Mesenteric fat pad (tissue), 1 donor: ENCODE measurements around the gene PRDM11. TPM values are rescaled to one million over a fixed set of nuclear protein-coding genes. Genes with fewer than 3 reads are reported as not detected.
"Not testable (repeated sequence)": the region's sequence is repeated elsewhere in the genome, so short reads cannot be mapped to it uniquely, and the experiment has no call there.

Experiments
- DNase-seq: peaks from one replicate; pipeline ENCODE4 v3.0.0-alpha.2; 2020; ENCODE audit warnings: low spot score
- long read RNA-seq: library from polyadenylated mRNA; unstranded; transcript quantifications from one replicate; pipeline ENCODE4 v2.0.0, GENCODE V29; 2020
- total RNA-seq: library from RNA; stranded (reverse); fragmentation: NEBNext Ultra II Directional; extraction: Animal tissue kit (Norgen Biotek cat#: 25700); gene quantifications from one replicate; pipeline ENCODE4 v1.2.1, GENCODE V29; 2021
- donor health status: DM: yes; HTN: yes; CAD: no.

Gene PRDM11
- 11.2 TPM for total RNA-seq
- long read RNA-seq, partial matches to known transcripts = 0 of 2 reads
- long read RNA-seq, other reads (novel, unspliced or antisense) = 2 of 2 reads

- DNase-seq = peak; percentile 91
Observed at GRCh38 chr11:45146072-45147016, at the start of gene PRDM11. PRDM11 (plus strand) TSS chr11:45146639; CDS start chr11:45181767, 35,128 bp downstream.

- no peak for DNase-seq
Observed at GRCh38 chr11:45097721-45098493, 48.5 kb upstream of the PRDM11 start.

- no peak for DNase-seq
Observed at GRCh38 chr11:45098929-45099328, 47.5 kb upstream of the PRDM11 start.

GRCh38 chr11:45100339-45100738, 46.1 kb upstream of the PRDM11 start:
- no peak for DNase-seq

GRCh38 chr11:45102361-45102809, 44.1 kb upstream of the PRDM11 start:
- DNase-seq = no peak

- no peak for DNase-seq
Observed at GRCh38 chr11:45102810-45103621, 43.4 kb upstream of the PRDM11 start.

GRCh38 chr11:45104006-45104789, 42.2 kb upstream of the PRDM11 start:
- no peak for DNase-seq

GRCh38 chr11:45104790-45105084, 41.7 kb upstream of the PRDM11 start:
- no peak for DNase-seq

- DNase-seq = no peak
Observed at GRCh38 chr11:45105233-45105983, 41.0 kb upstream of the PRDM11 start.

- DNase-seq = no peak
Observed at GRCh38 chr11:45105984-45106375, 40.5 kb upstream of the PRDM11 start.

GRCh38 chr11:45106440-45106839, 40.0 kb upstream of the PRDM11 start:
- no peak for DNase-seq

- no peak for DNase-seq
Observed at GRCh38 chr11:45107029-45107428, 39.4 kb upstream of the PRDM11 start.

GRCh38 chr11:45108070-45109064, 38.1 kb upstream of the PRDM11 start:
- DNase-seq = no peak

- DNase-seq = no peak
Observed at GRCh38 chr11:45109400-45109799, 37.0 kb upstream of the PRDM11 start.

GRCh38 chr11:45110562-45110961, 35.9 kb upstream of the PRDM11 start:
- no peak for DNase-seq

- DNase-seq = no peak
Observed at GRCh38 chr11:45113807-45114206, 32.6 kb upstream of the PRDM11 start.

- not testable (repeated sequence) for DNase-seq
Observed at GRCh38 chr11:45127836-45128235, 18.6 kb upstream of the PRDM11 start.

GRCh38 chr11:45133878-45134277, 12.6 kb upstream of the PRDM11 start:
- DNase-seq = no peak
